Fibroblast of peridontal ligament (primary cell): ENCODE measurements around the gene S100A3.
A peak's percentile ranks its signal among the peaks of the same experiment; 100 is the strongest.

Source experiments
- DNase-seq: peaks from one replicate; pipeline ENCODE4 v3.0.0-alpha.2; 2010; ENCODE audit errors: extremely low read depth

S100A3 gene

GRCh38 chr1:153509729-153510354, 39.2 kb downstream of the S100A3 start:
- DNase-seq = peak; percentile 46

GRCh38 chr1:153509036-153509435, 40.0 kb downstream of the S100A3 start:
- no peak for DNase-seq

GRCh38 chr1:153507926-153508583, 41.0 kb downstream of the S100A3 start:
- DNase-seq = no peak

- peak; percentile 92 for DNase-seq
Measured at GRCh38 chr1:153506831-153507413, 42.1 kb downstream of the S100A3 start.

GRCh38 chr1:153506386-153506785, 42.7 kb downstream of the S100A3 start:
- DNase-seq = no peak

GRCh38 chr1:153505576-153505975, 43.5 kb downstream of the S100A3 start:
- DNase-seq = peak; percentile 43

GRCh38 chr1:153503766-153504165, 45.3 kb downstream of the S100A3 start:
- no peak for DNase-seq

GRCh38 chr1:153498746-153499145, 50.3 kb downstream of the S100A3 start:
- no peak for DNase-seq
